22Rv1 (cell line): ENCODE measurements around the gene CCNB2.

Experiments used
- ZFX ChIP-seq: fragments of 450-650 bp; IDR thresholded peaks from 2 replicates; pipeline ENCODE4 v1.6.1; 2017; ENCODE audit warnings: antibody characterized with exemption, borderline replicate concordance
- TF ChIP-seq, protein P1 (sequence below): fragments of 450-650 bp; IDR thresholded peaks from 2 replicates; pipeline ENCODE4 v1.5.1; 2017; ENCODE audit warnings: mild to moderate bottlenecking

DNA sequence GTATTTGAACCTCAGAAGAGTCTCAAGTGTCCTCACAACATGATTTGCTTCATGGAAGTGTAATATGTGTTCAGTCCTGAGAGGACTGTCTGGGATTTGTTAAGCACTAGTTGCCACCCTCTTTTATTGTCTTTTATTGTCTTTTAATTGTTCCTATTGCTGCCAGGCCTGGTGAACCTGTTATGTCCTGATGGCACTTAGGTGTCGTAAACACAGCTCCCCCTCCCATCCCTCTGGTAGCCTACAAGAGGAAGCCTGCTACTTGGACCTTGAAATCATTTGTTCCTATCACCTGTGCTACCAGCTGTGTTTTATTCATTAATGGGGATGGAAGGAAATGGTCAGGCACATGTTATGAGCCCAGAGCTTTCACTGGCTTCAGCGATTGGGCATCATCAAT lies 19.3 kb downstream of the CCNB2 start:
- TF ChIP-seq, protein P1, sequence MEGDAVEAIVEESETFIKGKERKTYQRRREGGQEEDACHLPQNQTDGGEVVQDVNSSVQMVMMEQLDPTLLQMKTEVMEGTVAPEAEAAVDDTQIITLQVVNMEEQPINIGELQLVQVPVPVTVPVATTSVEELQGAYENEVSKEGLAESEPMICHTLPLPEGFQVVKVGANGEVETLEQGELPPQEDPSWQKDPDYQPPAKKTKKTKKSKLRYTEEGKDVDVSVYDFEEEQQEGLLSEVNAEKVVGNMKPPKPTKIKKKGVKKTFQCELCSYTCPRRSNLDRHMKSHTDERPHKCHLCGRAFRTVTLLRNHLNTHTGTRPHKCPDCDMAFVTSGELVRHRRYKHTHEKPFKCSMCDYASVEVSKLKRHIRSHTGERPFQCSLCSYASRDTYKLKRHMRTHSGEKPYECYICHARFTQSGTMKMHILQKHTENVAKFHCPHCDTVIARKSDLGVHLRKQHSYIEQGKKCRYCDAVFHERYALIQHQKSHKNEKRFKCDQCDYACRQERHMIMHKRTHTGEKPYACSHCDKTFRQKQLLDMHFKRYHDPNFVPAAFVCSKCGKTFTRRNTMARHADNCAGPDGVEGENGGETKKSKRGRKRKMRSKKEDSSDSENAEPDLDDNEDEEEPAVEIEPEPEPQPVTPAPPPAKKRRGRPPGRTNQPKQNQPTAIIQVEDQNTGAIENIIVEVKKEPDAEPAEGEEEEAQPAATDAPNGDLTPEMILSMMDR, result no peak
- no peak for TF ChIP-seq ZFX
